Lower leg skin (tissue), 4 donors: Measurements from ENCODE around the gene GTPBP3. TPM values are rescaled to one million over a fixed set of nuclear protein-coding genes. Genes with fewer than 3 reads are reported as not detected.
"Not testable (repeated sequence)": the region's sequence is repeated elsewhere in the genome, so short reads cannot be mapped to it uniquely, and the experiment has no call there.

Experiments used
- DNase-seq, 2 donors: peaks; one replicate each; pipeline ENCODE4 v3.0.0-alpha.2; 2019; ENCODE audit warnings: low spot score in 2 of 2
- H3K4me3 ChIP-seq: fragments of 200-600 bp; sonication (generic); 2 replicates; pipeline ENCODE4 v1.5.1; 2017; ENCODE audit warnings: mild to moderate bottlenecking, low read depth; ENCODE audit not compliant: poor library complexity, severe bottlenecking
- CTCF ChIP-seq, 3 donors: fragments of 450-650 bp; IDR thresholded peaks; one replicate each; pipeline ENCODE4 v1.5.1; 2016; ENCODE audit warnings: antibody characterized with exemption in 3 of 3, mild to moderate bottlenecking in 3 of 3, moderate library complexity in 2 of 3
- POLR2A ChIP-seq, 2 donors: fragments of 450-650 bp; IDR thresholded peaks; one replicate each; pipeline ENCODE4 v1.6.1; 2016 to 2017; ENCODE audit warnings: antibody characterized with exemption in 2 of 2, mild to moderate bottlenecking in 1 of 2, moderate library complexity in 1 of 2
- WGBS, 2 donors: methylation state at CpG; one replicate each; pipeline ENCODE4 v1.1.5; 2018; 5-methylcytosine and 5-hydroxymethylcytosine counted together
- intact Hi-C: fragments of 100-400 bp; cut with DNase I; formaldehyde crosslinking; loops from one replicate; pipeline ENCODE4 v1.15.0; 2023; ENCODE audit warnings: low total_unique reads
- total RNA-seq, 4 donors: library from RNA; depleted of rRNA; stranded (reverse); fragments of >200 nt; gene quantifications; one replicate each; pipeline ENCODE4 v1.1.0, GENCODE V29; 2016

The GTPBP3 gene
- total RNA-seq, 4 donors from 2014 or later = 30.6 to 36.8 (median 35.0) TPM

- H3K4me3 ChIP-seq = no peak overlapping the region
- intact Hi-C loops = no loop called here
- TF ChIP-seq CTCF (IDR thresholded peaks at IDR 0.05) = no peak
- no peak for TF ChIP-seq POLR2A (IDR thresholded peaks at IDR 0.05)
- WGBS, 2 donors = 80 to 81% methylated on average over 8 of the region's 8 CpGs
- no peak for DNase-seq
Measured at GRCh38 chr19:17353386-17353785, 16.0 kb downstream of the GTPBP3 start.

- no peak for TF ChIP-seq POLR2A (IDR thresholded peaks at IDR 0.05)
- TF ChIP-seq CTCF (IDR thresholded peaks at IDR 0.05) = no peak
- intact Hi-C loops = no loop called here
- H3K4me3 ChIP-seq = no peak overlapping the region
- no peak for DNase-seq
- 85 to 88% methylated on average over 7 of the region's 7 CpGs for WGBS, 2 donors
Measured at GRCh38 chr19:17357078-17357666, 19.8 kb downstream of the GTPBP3 start.

GRCh38 chr19:17357724-17358123, 20.4 kb downstream of the GTPBP3 start:
- WGBS, 2 donors = 85 to 88% methylated on average over 11 of the region's 11 CpGs
- no peak for TF ChIP-seq CTCF (IDR thresholded peaks at IDR 0.05)
- TF ChIP-seq POLR2A (IDR thresholded peaks at IDR 0.05) = no peak
- H3K4me3 ChIP-seq = no peak overlapping the region
- intact Hi-C loops = no loop called here
- no peak for DNase-seq

GRCh38 chr19:17358395-17358794, 21.0 kb downstream of the GTPBP3 start:
- intact Hi-C loops = no loop called here
- H3K4me3 ChIP-seq = no peak overlapping the region
- WGBS, 2 donors = 53 to 69% methylated on average over 5 to 7 of the region's 7 CpGs
- DNase-seq = peak in 1 of 2 donors; percentile 47
- TF ChIP-seq CTCF (IDR thresholded peaks at IDR 0.05) (no peak), POLR2A (IDR thresholded peaks at IDR 0.05) (no peak)

GRCh38 chr19:17359905-17360800, 22.8 kb downstream of the GTPBP3 start:
- intact Hi-C loops = no loop called here
- WGBS, 2 donors = 71 to 80% methylated on average over 6 of the region's 6 CpGs

GRCh38 chr19:17363852-17364605, 26.7 kb downstream of the GTPBP3 start:
- H3K4me3 ChIP-seq, intact Hi-C loops, DNase-seq: not testable (repeated sequence)
- WGBS, 2 donors = 89 to 92% methylated on average over 20 of the region's 20 CpGs

More at GRCh38 chr19:17359905-17360800, 22.8 kb downstream of the GTPBP3 start:
- DNase-seq = no peak
- TF ChIP-seq POLR2A (IDR thresholded peaks at IDR 0.05) = no peak
- no peak for TF ChIP-seq CTCF (IDR thresholded peaks at IDR 0.05)
- no peak overlapping the region for H3K4me3 ChIP-seq
